ENCODE measurements around the gene PPP1R12C.
"Not testable (repeated sequence)": the region's sequence is repeated elsewhere in the genome, so short reads cannot be mapped to it uniquely, and the experiment has no call there.

PPP1R12C gene

GRCh38 chr19:55112246-55112776 lies 5.1 kb downstream of the PPP1R12C start:
- no peak for DNase-seq (ENCODE audit: low read depth)

GRCh38 chr19:55111238-55111831 lies 6.1 kb downstream of the PPP1R12C start:
- no peak for DNase-seq (ENCODE audit: low read depth)

- no peak for DNase-seq (ENCODE audit: low read depth)
Measured at GRCh38 chr19:55109527-55110291, 7.7 kb downstream of the PPP1R12C start.

- not testable (repeated sequence) for DNase-seq (ENCODE audit: low read depth)
Measured at GRCh38 chr19:55107252-55107651, 10.2 kb downstream of the PPP1R12C start.

GRCh38 chr19:55106591-55106990 lies 10.8 kb downstream of the PPP1R12C start:
- DNase-seq (ENCODE audit: low read depth), result no peak

GRCh38 chr19:55105237-55105636 lies 12.2 kb downstream of the PPP1R12C start:
- no peak for DNase-seq (ENCODE audit: low read depth)

GRCh38 chr19:55103190-55103589 lies 14.2 kb downstream of the PPP1R12C start:
- no peak for DNase-seq (ENCODE audit: low read depth)

GRCh38 chr19:55101261-55101660 lies 16.2 kb downstream of the PPP1R12C start:
- DNase-seq (ENCODE audit: low read depth), result no peak

- DNase-seq (ENCODE audit: low read depth), result no peak
Measured at GRCh38 chr19:55099557-55100506, 17.6 kb downstream of the PPP1R12C start.

GRCh38 chr19:55098716-55099556 lies 18.5 kb downstream of the PPP1R12C start:
- no peak for DNase-seq (ENCODE audit: low read depth)

GRCh38 chr19:55097864-55098715 lies 19.3 kb downstream of the PPP1R12C start:
- DNase-seq (ENCODE audit: low read depth), result no peak

- DNase-seq (ENCODE audit: low read depth), result no peak
Measured at GRCh38 chr19:55096061-55096701, 21.3 kb downstream of the PPP1R12C start.

GRCh38 chr19:55095260-55096060 lies 22.0 kb downstream of the PPP1R12C start:
- no peak for DNase-seq (ENCODE audit: low read depth)

GRCh38 chr19:55094456-55095259 lies 22.8 kb downstream of the PPP1R12C start:
- DNase-seq (ENCODE audit: low read depth), result no peak

- DNase-seq (ENCODE audit: low read depth), result no peak
Measured at GRCh38 chr19:55092423-55093318, 24.8 kb downstream of the PPP1R12C start.

- DNase-seq (ENCODE audit: low read depth), result no peak
Measured at GRCh38 chr19:55091955-55092354, 25.5 kb downstream of the PPP1R12C start.

Data from stimulated activated CD8-positive, alpha-beta memory T cell treated with anti-CD3 and anti-CD28 coated beads, Interleukin-12 subunit alpha, Interleukin-12 subunit beta, amount 100 ng/mL, for 1 hour (primary cell).